A673 (cell line): ENCODE data around the gene RAB6C. TPM values are rescaled to one million over a fixed set of nuclear protein-coding genes. Genes with fewer than 3 reads are reported as not detected.
"Not testable (repeated sequence)": the region's sequence is repeated elsewhere in the genome, so short reads cannot be mapped to it uniquely, and the experiment has no call there.

Source experiments
- BruUV-seq: library from RNA; stranded (reverse); fragments of 400-500 nt; replicated peaks from 2 replicates; lab custom pipeline; 2021; lab: Mats Ljungman, UMichigan
- CTCF ChIA-PET: fragments of 300-600 bp; sonication (Branson Sonifier 250); formaldehyde crosslinking; loops from one replicate; lab custom pipeline; 2022; ENCODE audit warnings: antibody characterized with exemption; lab: Charles Lee
- POLR2A ChIA-PET: fragments of 300-600 bp; sonication (Branson Sonifier 250); formaldehyde crosslinking; loops from one replicate; lab custom pipeline; 2022; ENCODE audit warnings: antibody characterized with exemption; ENCODE audit not compliant: low non-redundant PET; lab: Charles Lee
- DNase-seq: peaks from one replicate; pipeline ENCODE4 v3.0.0-alpha.2; 2015; ENCODE audit warnings: low spot score
- H3K27ac ChIP-seq: fragments of 200-600 bp; sonication (generic); 2 replicates; pipeline ENCODE4 v1.5.1; 2016; ENCODE audit warnings: mixed run types, low read depth, mild to moderate bottlenecking, mixed read lengths, antibody characterized with exemption, low read length; ENCODE audit not compliant: poor library complexity, severe bottlenecking
- H3K27me3 ChIP-seq: fragments of 200-600 bp; sonication (generic); replicated peaks from 2 replicates; pipeline ENCODE4 v1.6.1; 2017; ENCODE audit warnings: mixed run types, low read depth, mild to moderate bottlenecking, mixed read lengths, antibody characterized with exemption, low read length; ENCODE audit not compliant: insufficient read depth, poor library complexity
- H3K36me3 ChIP-seq: fragments of 200-600 bp; sonication (generic); 2 replicates; pipeline ENCODE4 v1.6.1; 2016; ENCODE audit warnings: mixed run types, mild to moderate bottlenecking, mixed read lengths, antibody characterized with exemption, low read length; ENCODE audit not compliant: insufficient read depth, poor library complexity, severe bottlenecking
- H3K4me1 ChIP-seq: fragments of 200-600 bp; sonication (generic); 2 replicates; pipeline ENCODE4 v1.6.1; 2017; ENCODE audit warnings: mixed run types, mild to moderate bottlenecking, mixed read lengths, antibody characterized with exemption, low read length; ENCODE audit not compliant: insufficient read depth, poor library complexity, severe bottlenecking
- H3K4me3 ChIP-seq: fragments of 200-600 bp; sonication (generic); 2 replicates; pipeline ENCODE4 v1.5.1; 2016; ENCODE audit warnings: low read depth, mixed run types, mild to moderate bottlenecking, mixed read lengths, low read length; ENCODE audit not compliant: poor library complexity, severe bottlenecking
- H3K9me3 ChIP-seq: fragments of 200-600 bp; sonication (generic); 2 replicates; pipeline ENCODE4 v1.6.1; 2016; ENCODE audit warnings: mixed run types, low read depth, mild to moderate bottlenecking, mixed read lengths, antibody characterized with exemption, low read length; ENCODE audit not compliant: poor library complexity, severe bottlenecking
- EZH2 ChIP-seq: fragments of 200-600 bp; sonication (generic); IDR thresholded peaks from 2 replicates; pipeline ENCODE4 v1.6.1; 2017; ENCODE audit warnings: borderline replicate concordance, low read depth, mild to moderate bottlenecking, mixed read lengths, antibody characterized with exemption, low read length; ENCODE audit not compliant: poor library complexity, severe bottlenecking
- intact Hi-C: fragments of 100-400 bp; cut with micrococcal nuclease; formaldehyde crosslinking; loops from one replicate; pipeline ENCODE4 v1.10.0; 2022; ENCODE audit not compliant: unreplicated experiment
- total RNA-seq: library from RNA; stranded (reverse); gene quantifications from 2 replicates; pipeline ENCODE4 v1.2.3, GENCODE V29; 2021
- TF ChIP-seq, protein P1 (sequence below): fragments of 300-800, 200-600 bp; sonication (generic); conservative IDR thresholded peaks from 2 replicates; pipeline ENCODE4 v1.5.1; 2017; ENCODE audit warnings: low read depth, mild to moderate bottlenecking, antibody characterized with exemption, low read length, moderate library complexity, mixed read lengths

RAB6C gene
- total RNA-seq, 1 experiment from 2014 or later: not detected

- no peak overlapping the region for H3K27ac ChIP-seq
- DNase-seq: no peak
Measured at GRCh38 chr2:129945557-129945956, 33.9 kb upstream of the RAB6C start.

DNA sequence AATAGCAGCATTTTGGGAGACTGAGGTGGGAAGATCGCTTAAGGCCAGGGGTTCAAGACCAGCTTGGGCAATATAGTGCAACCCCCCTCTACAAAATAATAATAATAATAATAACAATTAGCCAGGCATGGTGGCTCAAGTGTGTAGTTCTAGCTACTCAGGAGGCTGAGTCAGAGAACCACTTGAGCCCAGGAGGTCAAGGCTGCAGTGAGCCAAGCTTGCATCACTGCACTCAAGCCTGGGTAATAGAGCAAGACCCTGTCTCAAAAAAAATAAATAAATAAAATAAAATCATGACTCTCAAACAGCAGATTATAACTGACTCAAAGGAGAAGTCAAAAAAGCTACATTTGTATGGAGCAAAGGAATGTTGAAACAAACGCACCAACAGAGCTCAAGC is 31.8 kb upstream of the RAB6C start:
- H3K27ac ChIP-seq, H3K9me3 ChIP-seq, H3K36me3 ChIP-seq, DNase-seq, intact Hi-C loops, CTCF ChIA-PET, BruUV-seq, POLR2A ChIA-PET, H3K4me1 ChIP-seq, H3K4me3 ChIP-seq, H3K27me3 ChIP-seq: not testable (repeated sequence)

More at GRCh38 chr2:129945557-129945956, 33.9 kb upstream of the RAB6C start:
- H3K36me3 ChIP-seq: no peaks in the 10 kb centered on the region
- BruUV-seq: no TSS peak
- intact Hi-C loops: no loop called here
- H3K4me1 ChIP-seq: no peaks in the 10 kb centered on the region
- H3K9me3 ChIP-seq: no peaks in the 10 kb centered on the region
- H3K27me3 ChIP-seq: no peaks in the 10 kb centered on the region
- TF ChIP-seq, protein P1, sequence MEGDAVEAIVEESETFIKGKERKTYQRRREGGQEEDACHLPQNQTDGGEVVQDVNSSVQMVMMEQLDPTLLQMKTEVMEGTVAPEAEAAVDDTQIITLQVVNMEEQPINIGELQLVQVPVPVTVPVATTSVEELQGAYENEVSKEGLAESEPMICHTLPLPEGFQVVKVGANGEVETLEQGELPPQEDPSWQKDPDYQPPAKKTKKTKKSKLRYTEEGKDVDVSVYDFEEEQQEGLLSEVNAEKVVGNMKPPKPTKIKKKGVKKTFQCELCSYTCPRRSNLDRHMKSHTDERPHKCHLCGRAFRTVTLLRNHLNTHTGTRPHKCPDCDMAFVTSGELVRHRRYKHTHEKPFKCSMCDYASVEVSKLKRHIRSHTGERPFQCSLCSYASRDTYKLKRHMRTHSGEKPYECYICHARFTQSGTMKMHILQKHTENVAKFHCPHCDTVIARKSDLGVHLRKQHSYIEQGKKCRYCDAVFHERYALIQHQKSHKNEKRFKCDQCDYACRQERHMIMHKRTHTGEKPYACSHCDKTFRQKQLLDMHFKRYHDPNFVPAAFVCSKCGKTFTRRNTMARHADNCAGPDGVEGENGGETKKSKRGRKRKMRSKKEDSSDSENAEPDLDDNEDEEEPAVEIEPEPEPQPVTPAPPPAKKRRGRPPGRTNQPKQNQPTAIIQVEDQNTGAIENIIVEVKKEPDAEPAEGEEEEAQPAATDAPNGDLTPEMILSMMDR: no peak
- TF ChIP-seq EZH2: no peak
- ChIA-PET POLR2A (no interaction called here), CTCF (no interaction called here)
- no peak overlapping the region for H3K4me3 ChIP-seq

DNA sequence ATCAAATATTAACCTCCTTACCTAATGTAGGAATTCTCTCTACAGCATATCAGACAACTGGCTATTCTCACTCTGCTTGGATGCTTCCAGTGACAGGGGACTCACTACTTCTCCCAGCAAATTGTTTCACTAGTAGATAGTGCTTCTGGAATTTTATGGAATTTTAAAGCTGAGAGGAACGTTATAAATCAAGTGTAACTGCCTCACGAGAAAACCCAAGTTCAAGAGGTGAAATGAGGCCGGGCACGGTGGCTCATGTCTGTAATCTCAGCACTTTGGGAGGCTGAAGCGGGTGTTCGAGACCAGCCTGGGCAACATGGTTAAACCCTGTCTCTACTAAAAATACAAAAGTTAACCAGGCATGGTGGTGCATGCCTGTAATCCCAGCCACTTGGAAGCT is 23.3 kb upstream of the RAB6C start:
- BruUV-seq, CTCF ChIA-PET, intact Hi-C loops, H3K27me3 ChIP-seq, DNase-seq, H3K4me3 ChIP-seq, H3K9me3 ChIP-seq, H3K27ac ChIP-seq, POLR2A ChIA-PET, H3K36me3 ChIP-seq, H3K4me1 ChIP-seq: not testable (repeated sequence)

- Histone ChIP-seq H3K36me3 (no peaks in the 10 kb centered on the region), H3K9me3 (no peaks in the 10 kb centered on the region), H3K4me1 (no peaks in the 10 kb centered on the region), H3K27ac (no peak overlapping the region), H3K27me3 (no peaks in the 10 kb centered on the region), H3K4me3 (no peak overlapping the region)
- CTCF ChIA-PET: no interaction called here
- no peak for TF ChIP-seq EZH2
- TF ChIP-seq, protein P1: no peak
- no peak for DNase-seq
- no TSS peak for BruUV-seq
- POLR2A ChIA-PET: no interaction called here
- intact Hi-C loops: no loop called here
Measured at GRCh38 chr2:129957891-129958290, 21.6 kb upstream of the RAB6C start.

DNA sequence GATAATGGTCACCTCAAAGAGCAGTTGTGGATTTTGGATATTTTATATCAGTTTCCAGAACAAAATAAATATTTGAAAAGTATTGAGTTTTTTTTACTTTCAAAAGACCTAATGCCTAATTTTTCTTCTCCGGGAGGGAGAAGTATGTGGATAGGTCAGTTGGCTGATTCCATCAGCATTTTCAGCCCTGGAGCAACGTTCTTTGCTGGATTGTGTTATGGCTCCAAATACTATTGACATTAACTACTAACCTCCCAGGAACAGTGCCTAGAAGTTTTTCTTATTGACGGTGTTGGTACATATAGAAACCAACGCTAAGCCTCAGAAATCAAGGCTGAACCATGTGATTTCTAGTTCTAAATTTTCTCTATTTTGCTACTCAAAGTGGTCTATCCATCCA is 20.7 kb upstream of the RAB6C start:
- H3K9me3 ChIP-seq, H3K27ac ChIP-seq, BruUV-seq, POLR2A ChIA-PET, H3K27me3 ChIP-seq, CTCF ChIA-PET, H3K4me3 ChIP-seq, DNase-seq, H3K4me1 ChIP-seq, intact Hi-C loops, H3K36me3 ChIP-seq: not testable (repeated sequence)

DNA sequence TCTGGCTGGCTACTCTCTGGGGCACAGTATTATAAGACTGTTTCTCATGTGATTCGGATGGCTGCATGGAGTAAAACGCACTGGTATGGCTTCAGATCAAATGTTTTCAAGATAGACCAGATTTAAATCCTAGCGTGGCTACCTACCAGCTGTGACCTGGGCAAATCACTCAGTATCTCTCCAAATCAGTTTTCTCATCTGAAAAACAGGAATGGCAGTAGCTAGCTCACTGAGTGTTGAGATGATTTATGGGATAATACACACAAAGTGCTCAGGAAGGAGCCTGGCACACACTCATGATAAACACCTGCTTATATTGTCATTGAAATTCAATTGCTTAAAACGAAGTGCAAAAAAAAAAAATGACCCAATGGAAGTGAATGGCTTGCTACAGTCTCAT is 10.9 kb upstream of the RAB6C start:
- H3K27me3 ChIP-seq: peaks cover 58% of the 10 kb centered on the region
- H3K4me1 ChIP-seq, DNase-seq, H3K4me3 ChIP-seq, BruUV-seq, H3K36me3 ChIP-seq, H3K9me3 ChIP-seq, CTCF ChIA-PET, POLR2A ChIA-PET, H3K27ac ChIP-seq, intact Hi-C loops: not testable (repeated sequence)
